Measurements from ENCODE around the gene C2orf69. TPM values are rescaled to one million over a fixed set of nuclear protein-coding genes. Genes with fewer than 3 reads are reported as not detected.

C2orf69 gene
- total RNA-seq, 1 experiment from 2014 or later = 16.4 TPM

GRCh38 chr2:199868431-199869226 is 42.5 kb upstream of the C2orf69 start:
- intact Hi-C loops (cut with micrococcal nuclease; ENCODE audit: unreplicated experiment) = loop anchor here (10.0 kb wide), 1 partner anchor 394 kb away; no protein-coding TSS in a partner anchor
- DNase-seq (ENCODE audit: low spot score) = no peak
- Histone ChIP-seq H3K27ac (ENCODE audit: low read depth, low read length, poor library complexity, severe bottlenecking) (no peak overlapping the region), H3K4me3 (ENCODE audit: low read depth, low read length, poor library complexity, severe bottlenecking) (no peak overlapping the region), H3K27me3 (replicated peaks; ENCODE audit: insufficient read depth, low read depth, low read length, poor library complexity) (no peaks in the 10 kb centered on the region), H3K9me3 (ENCODE audit: low read depth, low read length, poor library complexity, severe bottlenecking) (no peaks in the 10 kb centered on the region), H3K36me3 (ENCODE audit: insufficient read depth, low read length, poor library complexity, severe bottlenecking) (no peaks in the 10 kb centered on the region), H3K4me1 (ENCODE audit: insufficient read depth, low read length, poor library complexity, severe bottlenecking) (peaks cover 22% of the 10 kb centered on the region)
- CTCF ChIA-PET = no interaction called here
- BruUV-seq (replicated peaks) = no TSS peak
- POLR2A ChIA-PET (ENCODE audit: low non-redundant PET) = no interaction called here
- TF ChIP-seq EZH2 (IDR thresholded peaks at IDR 0.05; ENCODE audit: borderline replicate concordance, low read depth, low read length, poor library complexity, severe bottlenecking) (no peak), CTCF (conservative IDR thresholded peaks at IDR 0.05; ENCODE audit: low read depth, low read length) (no peak)

GRCh38 chr2:199869227-199869541 is 41.9 kb upstream of the C2orf69 start:
- Histone ChIP-seq H3K27ac (ENCODE audit: low read depth, low read length, poor library complexity, severe bottlenecking) (peak overlapping the region; percentile 39), H3K36me3 (ENCODE audit: insufficient read depth, low read length, poor library complexity, severe bottlenecking) (no peaks in the 10 kb centered on the region), H3K4me1 (ENCODE audit: insufficient read depth, low read length, poor library complexity, severe bottlenecking) (peaks cover 22% of the 10 kb centered on the region), H3K27me3 (replicated peaks; ENCODE audit: insufficient read depth, low read depth, low read length, poor library complexity) (no peaks in the 10 kb centered on the region), H3K9me3 (ENCODE audit: low read depth, low read length, poor library complexity, severe bottlenecking) (no peaks in the 10 kb centered on the region), H3K4me3 (ENCODE audit: low read depth, low read length, poor library complexity, severe bottlenecking) (no peak overlapping the region)
- TF ChIP-seq CTCF (conservative IDR thresholded peaks at IDR 0.05; ENCODE audit: low read depth, low read length) (no peak), EZH2 (IDR thresholded peaks at IDR 0.05; ENCODE audit: borderline replicate concordance, low read depth, low read length, poor library complexity, severe bottlenecking) (no peak)
- DNase-seq (ENCODE audit: low spot score) = no peak
- ChIA-PET CTCF (no interaction called here), POLR2A (ENCODE audit: low non-redundant PET) (no interaction called here)
- no TSS peak for BruUV-seq (replicated peaks)
- intact Hi-C loops (cut with micrococcal nuclease; ENCODE audit: unreplicated experiment) = loop anchor here (10.0 kb wide), 1 partner anchor 394 kb away; no protein-coding TSS in a partner anchor

- peak overlapping the region; percentile 39 for H3K27ac ChIP-seq (ENCODE audit: low read depth, low read length, poor library complexity, severe bottlenecking)
- peaks cover 22% of the 10 kb centered on the region for H3K4me1 ChIP-seq (ENCODE audit: insufficient read depth, low read length, poor library complexity, severe bottlenecking)
- no peaks in the 10 kb centered on the region for H3K9me3 ChIP-seq (ENCODE audit: low read depth, low read length, poor library complexity, severe bottlenecking)
- intact Hi-C loops (cut with micrococcal nuclease; ENCODE audit: unreplicated experiment) = loop anchor here (10.0 kb wide), 1 partner anchor 395 kb away; no protein-coding TSS in a partner anchor
- CTCF ChIA-PET = no interaction called here
- TF ChIP-seq CTCF (conservative IDR thresholded peaks at IDR 0.05; ENCODE audit: low read depth, low read length) = no peak
- no peak for TF ChIP-seq EZH2 (IDR thresholded peaks at IDR 0.05; ENCODE audit: borderline replicate concordance, low read depth, low read length, poor library complexity, severe bottlenecking)
- H3K27me3 ChIP-seq (replicated peaks; ENCODE audit: insufficient read depth, low read depth, low read length, poor library complexity) = no peaks in the 10 kb centered on the region
- BruUV-seq (replicated peaks) = no TSS peak
- no peak overlapping the region for H3K4me3 ChIP-seq (ENCODE audit: low read depth, low read length, poor library complexity, severe bottlenecking)
- no peaks in the 10 kb centered on the region for H3K36me3 ChIP-seq (ENCODE audit: insufficient read depth, low read length, poor library complexity, severe bottlenecking)
- no peak for DNase-seq (ENCODE audit: low spot score)
- POLR2A ChIA-PET (ENCODE audit: low non-redundant PET) = no interaction called here
These were observed 41.4 kb upstream of the C2orf69 start for GRCh38 chr2:199869653-199870052.
